Measurements from ENCODE around the gene CA5B. TPM values are rescaled to one million over a fixed set of nuclear protein-coding genes. Genes with fewer than 3 reads are reported as not detected.

Gene CA5B
- total and polyA plus RNA-seq, 2 of the 8 experiments (the other 6 are each of a cell fraction or from before 2014, with no cell fraction given): 3.3 to 8.6 TPM

DNA sequence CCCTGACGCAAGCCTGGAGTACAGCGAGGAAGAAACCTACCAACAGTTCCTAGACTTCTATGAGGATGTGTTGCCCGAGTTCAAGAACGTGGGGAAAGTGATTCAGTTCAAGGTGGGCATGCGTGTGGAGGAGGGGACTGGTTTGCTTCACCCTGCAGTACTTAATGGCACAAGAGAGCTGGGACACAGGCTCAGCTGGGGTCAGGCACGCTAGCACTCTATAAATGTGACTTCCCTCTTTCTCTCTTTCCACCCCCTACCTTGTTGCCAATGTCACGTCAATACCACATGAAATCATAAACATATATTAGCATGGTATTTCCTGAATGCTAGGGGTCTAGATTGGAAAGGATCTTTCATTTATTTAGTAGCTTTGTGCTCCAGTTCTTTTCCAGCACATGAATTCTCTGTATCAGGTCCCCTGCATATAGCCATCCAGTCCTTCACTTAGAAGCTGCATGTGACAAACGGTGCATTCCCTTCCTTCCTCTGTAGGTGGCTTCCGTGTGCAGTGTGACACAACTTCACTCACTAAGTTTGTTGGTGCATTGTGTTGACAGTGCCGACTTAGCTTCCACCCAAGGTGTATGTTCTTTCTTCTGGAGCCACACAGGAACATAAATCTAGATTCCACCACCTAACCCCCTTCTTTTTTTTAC, 77.8 kb downstream of the CA5B start:
- FAIRE-seq (peak; percentile 92), DNase-seq (ENCODE audit: low read depth in 1 of 2, low spot score in 2 of 2) (no peak)
- 58% methylated on average over 8 of the region's 10 CpGs; no CpG with 5 or more reads in 1 of the 2 experiments for WGBS, 2 experiments (ENCODE audit: extremely low coverage in 1 of 2, insufficient coverage in 1 of 2, insufficient read length in 1 of 2, insufficient replicate concordance in 2 of 2, low coverage in 1 of 2, low lambda C conversion rate in 2 of 2, missing lambda C conversion rate in 1 of 2)
- POLR2A ChIA-PET (ENCODE audit: partially characterized antibody): interaction anchor here (0.6 to 1.4 kb wide), 6 partner anchors 10 to 950 kb away, joined by 3 to 9 read pairs (median 4); partner anchors contain the start of genes SYAP1 and ZRSR2
- TF ChIP-seq EGR1 (IDR thresholded peaks at IDR 0.05; ENCODE audit: borderline replicate concordance, low read depth, low read length) (no peak), RBBP5 (IDR thresholded peaks at IDR 0.05; ENCODE audit: borderline replicate concordance, low read depth, low read length) (no peak), FOSL1 (IDR thresholded peaks at IDR 0.05; ENCODE audit: insufficient read depth, low read depth, low read length) (no peak), CTCF (IDR thresholded peaks at IDR 0.05; ENCODE audit: control extremely low read depth in 1 of 3, insufficient read depth in 1 of 3, low read depth in 1 of 3, low read length in 3 of 3) (peak; percentile 27 to 55 (median 31); a peak in 3 of 4 replicates), GABPA (IDR thresholded peaks at IDR 0.05; ENCODE audit: borderline replicate concordance, insufficient read depth, low read length) (no peak), RAD21 (IDR thresholded peaks at IDR 0.05 in 1 of 2, conservative IDR thresholded peaks at IDR 0.05 in 1 of 2; ENCODE audit: low read depth in 2 of 2, low read length in 2 of 2) (peak; percentile 46 to 62), JUND (IDR thresholded peaks at IDR 0.05; ENCODE audit: low read length) (no peak)
- Histone ChIP-seq H3K79me1 (ENCODE audit: low read depth, low read length) (no peaks in the 10 kb centered on the region), H3K9me3 (ENCODE audit: insufficient read depth in 2 of 2, low read depth in 1 of 2, low read length in 1 of 2) (no peaks in the 10 kb centered on the region), H3K23ac (ENCODE audit: insufficient read length) (no peak overlapping the region), H4K5ac (ENCODE audit: insufficient read length, low read depth, low read length) (no peak overlapping the region), H3K27ac (ENCODE audit: low read depth, low read length) (peak overlapping the region; percentile 45; the same call in 1 of the 2 replicates), H2AFZ (ENCODE audit: low read length) (no peak overlapping the region), H3K4me2 (ENCODE audit: insufficient read depth in 1 of 2, low read depth in 2 of 2, low read length in 2 of 2) (peak overlapping the region in 1 of 2 experiments; percentile 13; a peak in 1 of 4 replicates), H3K4me1 (replicated peaks in 1 of 4; ENCODE audit: control insufficient read depth in 3 of 4, insufficient read depth in 4 of 4, low read length in 3 of 4) (peaks cover 1 to 10% (median 7%) of the 10 kb centered on the region in 4 experiments; a peak in 5 of 7 replicates), H4K20me1 (replicated peaks in 1 of 2; ENCODE audit: control insufficient read depth in 1 of 2, insufficient read depth in 2 of 2, low read length in 2 of 2) (no peaks in the 10 kb centered on the region), H3K14ac (ENCODE audit: insufficient read length) (no peak overlapping the region), H3K27me3 (replicated peaks in 1 of 4; ENCODE audit: control insufficient read depth in 3 of 4, extremely low read depth in 1 of 4, insufficient read depth in 3 of 4, low read length in 3 of 4) (no peaks in the 10 kb centered on the region), H2BK12ac (ENCODE audit: low read depth, low read length) (peak overlapping the region; percentile 20; the same call in 1 of the 2 replicates), H4K91ac (replicated peaks; ENCODE audit: insufficient read length, low read length) (no peak overlapping the region), H2BK20ac (ENCODE audit: low read length) (no peak overlapping the region), H3K18ac (ENCODE audit: extremely low read depth, low read length) (no peak overlapping the region; the same call in 1 of the 2 replicates), H3K23me2 (ENCODE audit: low read depth, low read length) (no peaks in the 10 kb centered on the region), H3K4ac (replicated peaks; ENCODE audit: insufficient read length, low read depth, low read length) (no peak overlapping the region), H4K8ac (ENCODE audit: extremely low read depth, insufficient read depth, low read length) (no peak overlapping the region), H3K9ac (replicated peaks in 1 of 4; ENCODE audit: extremely low read depth in 1 of 4, low read depth in 3 of 4, low read length in 3 of 4) (no peak overlapping the region), H2BK5ac (ENCODE audit: low read depth, low read length) (0 out of 2 replicates have a peak overlapping the region, but pooled peaks have one; percentile 6), H2AK5ac (ENCODE audit: low read depth, low read length) (no peak overlapping the region), H3K79me2 (ENCODE audit: control insufficient read depth in 1 of 2, insufficient read depth in 2 of 2, low read length in 2 of 2) (no peaks in the 10 kb centered on the region), H3K56ac (replicated peaks; ENCODE audit: insufficient read length, low read depth, low read length) (no peak overlapping the region), H3K4me3 (ENCODE audit: extremely low read depth in 1 of 4, insufficient read depth in 2 of 4, low read depth in 3 of 4, low read length in 4 of 4) (no peak overlapping the region; a peak in 1 of 8 replicates), H2BK120ac (replicated peaks; ENCODE audit: low read depth, low read length) (no peak overlapping the region), H2BK15ac (ENCODE audit: low read length) (no peak overlapping the region), H3K36me3 (ENCODE audit: control insufficient read depth in 2 of 4, insufficient read depth in 4 of 4, low read length in 3 of 4) (peaks cover 0 to 26% (median 7%) of the 10 kb centered on the region in 4 experiments; a peak in 5 of 8 replicates)
- CTCF ChIA-PET (ENCODE audit: partially characterized antibody): interaction anchor here (0.5 to 2.1 kb wide), 13 partner anchors 8 to 723 kb away, joined by 3 to 6 read pairs (median 5); no protein-coding TSS in a partner anchor
